Hepatocyte (in vitro differentiated cells): ENCODE data around the gene TMEM150A. TPM values are rescaled to one million over a fixed set of nuclear protein-coding genes. Genes with fewer than 3 reads are reported as not detected.
A peak's percentile ranks its signal among the peaks of the same experiment; 100 is the strongest.
"Not testable (repeated sequence)": the region's sequence is repeated elsewhere in the genome, so short reads cannot be mapped to it uniquely, and the experiment has no call there.

Experiments
- DNase-seq: peaks from one replicate; pipeline ENCODE4 v3.0.0-alpha.2; 2016; ENCODE audit warnings: low spot score
- H2AFZ ChIP-seq: fragments of 200-600 bp; sonication (generic); 2 replicates; pipeline ENCODE4 v1.6.0; 2016; ENCODE audit warnings: antibody characterized with exemption, mild to moderate bottlenecking
- H3K27ac ChIP-seq: fragments of 200-600 bp; sonication (generic); 2 replicates; pipeline ENCODE4 v1.5.1; 2016; ENCODE audit warnings: mild to moderate bottlenecking
- H3K27me3 ChIP-seq: fragments of 200-600 bp; sonication (generic); 2 replicates; pipeline ENCODE4 v1.6.1; 2016
- H3K36me3 ChIP-seq: fragments of 200-600 bp; sonication (generic); replicated peaks from 2 replicates; pipeline ENCODE4 v1.5.1; 2016; ENCODE audit warnings: low read depth; ENCODE audit not compliant: insufficient read depth
- H3K4me1 ChIP-seq: fragments of 200-600 bp; sonication (generic); 2 replicates; pipeline ENCODE4 v1.5.1; 2016; ENCODE audit warnings: mild to moderate bottlenecking, moderate library complexity; ENCODE audit not compliant: insufficient read depth
- H3K4me2 ChIP-seq: fragments of 200-600 bp; sonication (generic); 2 replicates; pipeline ENCODE4 v1.6.0; 2016
- H3K4me3 ChIP-seq: fragments of 200-600 bp; sonication (generic); 2 replicates; pipeline ENCODE4 v1.5.1; 2016; ENCODE audit warnings: mild to moderate bottlenecking
- H3K79me2 ChIP-seq: fragments of 200-600 bp; sonication (generic); 2 replicates; pipeline ENCODE4 v1.6.0; 2017; ENCODE audit warnings: mild to moderate bottlenecking
- H3K9me2 ChIP-seq: fragments of 200-600 bp; sonication (generic); replicated peaks from 2 replicates; pipeline ENCODE4 v1.6.0; 2017; ENCODE audit warnings: mild to moderate bottlenecking; ENCODE audit not compliant: insufficient read depth
- H3K9me3 ChIP-seq: fragments of 200-600 bp; sonication (generic); 2 replicates; pipeline ENCODE4 v1.5.1; 2016; ENCODE audit warnings: low read depth, mild to moderate bottlenecking
- H4K20me1 ChIP-seq: fragments of 200-600 bp; sonication (generic); 2 replicates; pipeline ENCODE4 v1.6.0; 2016; ENCODE audit warnings: mild to moderate bottlenecking; ENCODE audit not compliant: insufficient read depth, poor library complexity, severe bottlenecking
- EZH2 ChIP-seq: fragments of 200-600 bp; sonication (generic); IDR thresholded peaks from 2 replicates; pipeline ENCODE4 v1.6.1; 2016; ENCODE audit warnings: antibody characterized with exemption, mild to moderate bottlenecking, borderline replicate concordance
- EZH2phosphoT487 ChIP-seq: fragments of 200-600 bp; sonication (generic); IDR thresholded peaks from one replicate; pipeline ENCODE4 v1.6.1; 2018; ENCODE audit warnings: antibody characterized with exemption, mild to moderate bottlenecking, low read depth, moderate library complexity; ENCODE audit not compliant: unreplicated experiment, severe bottlenecking
- whole genome bisulfite sequencing: methylation state at CpG from one replicate; pipeline ENCODE4 v1.1.6; 2016; ENCODE audit warnings: low lambda C conversion rate; ENCODE audit errors: missing lambda C conversion rate; 5-methylcytosine and 5-hydroxymethylcytosine counted together
- polyA plus RNA-seq: library from polyadenylated mRNA; unstranded; fragments of >200 nt; fragmentation: Nextera tagmentation; extraction: Ambion mirVana; gene quantifications from 2 replicates; pipeline ENCODE4 v1.2.1, GENCODE V29; 2016
- total RNA-seq: library from RNA; depleted of rRNA; stranded (reverse); fragments of >200 nt; gene quantifications from 2 replicates; pipeline ENCODE4 v1.2.3, GENCODE V29; 2014
- TF ChIP-seq, protein P1 (sequence below): fragments of 200-600 bp; sonication (generic); IDR thresholded peaks from 2 replicates; pipeline ENCODE4 v1.5.1; 2016; ENCODE audit warnings: antibody characterized with exemption, mild to moderate bottlenecking; ENCODE audit not compliant: poor library complexity

Gene TMEM150A
- total and polyA plus RNA-seq, 2 experiments from 2014 or later = 25.7 to 67.9 TPM

DNA sequence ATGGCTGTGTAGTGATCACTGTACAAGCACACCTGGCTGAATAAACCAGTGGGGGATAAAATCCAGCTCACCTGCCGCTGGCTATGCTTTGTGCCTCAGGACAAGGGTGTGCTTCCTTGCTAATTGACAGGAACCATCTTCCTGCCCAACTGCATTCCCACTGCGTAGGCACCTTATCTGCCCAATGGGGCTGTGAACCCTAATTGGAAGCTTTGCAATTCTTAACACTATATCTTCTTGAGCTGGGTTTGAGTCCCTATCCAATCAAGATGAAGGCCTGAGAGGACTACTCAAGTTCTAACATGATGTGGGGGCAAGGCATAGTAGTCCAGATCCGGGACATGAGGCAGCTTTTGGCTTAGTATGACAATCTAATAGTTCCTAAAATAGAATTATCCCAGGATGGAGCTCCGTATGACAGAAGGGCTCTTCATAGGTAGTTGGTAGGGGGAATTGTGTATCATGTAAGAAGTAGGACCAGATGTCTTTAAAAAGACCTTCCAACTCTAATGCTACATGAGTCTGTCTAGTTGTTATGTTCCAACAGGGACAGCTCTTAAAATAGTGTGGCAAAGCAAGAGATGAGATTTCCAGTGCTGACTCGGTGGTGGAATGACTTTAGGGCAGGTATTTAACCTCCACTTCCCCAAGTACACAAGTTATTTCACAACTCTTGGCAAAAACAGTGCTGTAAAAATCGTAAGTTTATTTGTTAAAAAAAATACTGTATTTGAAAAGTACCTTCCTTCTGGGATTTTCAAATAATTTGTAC lies 2.3 kb upstream of the TMEM150A start:
- peak overlapping the region; percentile 73 for H3K27ac ChIP-seq
- H3K4me3 ChIP-seq = no peak overlapping the region
- H2AFZ ChIP-seq = no peak overlapping the region
- no peak for DNase-seq
- peak overlapping the region; percentile 78 for H3K4me2 ChIP-seq
- H3K9me2 ChIP-seq = no peaks in the 10 kb centered on the region
- TF ChIP-seq, protein P1, sequence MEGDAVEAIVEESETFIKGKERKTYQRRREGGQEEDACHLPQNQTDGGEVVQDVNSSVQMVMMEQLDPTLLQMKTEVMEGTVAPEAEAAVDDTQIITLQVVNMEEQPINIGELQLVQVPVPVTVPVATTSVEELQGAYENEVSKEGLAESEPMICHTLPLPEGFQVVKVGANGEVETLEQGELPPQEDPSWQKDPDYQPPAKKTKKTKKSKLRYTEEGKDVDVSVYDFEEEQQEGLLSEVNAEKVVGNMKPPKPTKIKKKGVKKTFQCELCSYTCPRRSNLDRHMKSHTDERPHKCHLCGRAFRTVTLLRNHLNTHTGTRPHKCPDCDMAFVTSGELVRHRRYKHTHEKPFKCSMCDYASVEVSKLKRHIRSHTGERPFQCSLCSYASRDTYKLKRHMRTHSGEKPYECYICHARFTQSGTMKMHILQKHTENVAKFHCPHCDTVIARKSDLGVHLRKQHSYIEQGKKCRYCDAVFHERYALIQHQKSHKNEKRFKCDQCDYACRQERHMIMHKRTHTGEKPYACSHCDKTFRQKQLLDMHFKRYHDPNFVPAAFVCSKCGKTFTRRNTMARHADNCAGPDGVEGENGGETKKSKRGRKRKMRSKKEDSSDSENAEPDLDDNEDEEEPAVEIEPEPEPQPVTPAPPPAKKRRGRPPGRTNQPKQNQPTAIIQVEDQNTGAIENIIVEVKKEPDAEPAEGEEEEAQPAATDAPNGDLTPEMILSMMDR = no peak
- TF ChIP-seq EZH2phosphoT487 = no peak
- no peak for TF ChIP-seq EZH2
- no peaks in the 10 kb centered on the region for H3K36me3 ChIP-seq
- no peaks in the 10 kb centered on the region for H3K9me3 ChIP-seq
- 77% methylated on average over 6 of the region's 6 CpGs for WGBS
- H3K4me1 ChIP-seq = peaks cover 33% of the 10 kb centered on the region
- H3K79me2 ChIP-seq = peaks cover 37% of the 10 kb centered on the region
- no peaks in the 10 kb centered on the region for H3K27me3 ChIP-seq
- no peaks in the 10 kb centered on the region for H4K20me1 ChIP-seq

DNA sequence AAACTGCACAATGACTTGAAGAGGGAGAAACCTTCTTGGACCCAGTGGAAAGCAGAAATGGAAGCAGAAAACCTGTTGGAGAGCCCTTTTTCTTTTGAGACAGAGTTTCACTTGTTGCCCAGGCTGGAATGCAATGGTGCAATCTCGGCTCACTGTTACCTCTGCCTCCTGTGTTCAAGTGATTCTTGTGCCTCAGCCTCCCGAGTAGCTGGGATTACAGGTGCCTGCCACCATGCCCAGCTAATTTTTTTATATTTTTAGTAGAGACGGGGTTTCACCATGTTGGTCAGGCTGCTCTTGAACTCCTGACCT lies 1.6 kb upstream of the TMEM150A start:
- not testable (repeated sequence) for H3K36me3 ChIP-seq, H3K9me2 ChIP-seq, H4K20me1 ChIP-seq, H3K27me3 ChIP-seq, H3K9me3 ChIP-seq, DNase-seq, H2AFZ ChIP-seq, H3K4me3 ChIP-seq
- H3K79me2 ChIP-seq = peaks cover 34% of the 10 kb centered on the region
- peaks cover 33% of the 10 kb centered on the region for H3K4me1 ChIP-seq
- peak overlapping the region; percentile 78 for H3K4me2 ChIP-seq
- WGBS = 79% methylated on average over 3 of the region's 3 CpGs
- H3K27ac ChIP-seq = peak overlapping the region; percentile 73

DNA sequence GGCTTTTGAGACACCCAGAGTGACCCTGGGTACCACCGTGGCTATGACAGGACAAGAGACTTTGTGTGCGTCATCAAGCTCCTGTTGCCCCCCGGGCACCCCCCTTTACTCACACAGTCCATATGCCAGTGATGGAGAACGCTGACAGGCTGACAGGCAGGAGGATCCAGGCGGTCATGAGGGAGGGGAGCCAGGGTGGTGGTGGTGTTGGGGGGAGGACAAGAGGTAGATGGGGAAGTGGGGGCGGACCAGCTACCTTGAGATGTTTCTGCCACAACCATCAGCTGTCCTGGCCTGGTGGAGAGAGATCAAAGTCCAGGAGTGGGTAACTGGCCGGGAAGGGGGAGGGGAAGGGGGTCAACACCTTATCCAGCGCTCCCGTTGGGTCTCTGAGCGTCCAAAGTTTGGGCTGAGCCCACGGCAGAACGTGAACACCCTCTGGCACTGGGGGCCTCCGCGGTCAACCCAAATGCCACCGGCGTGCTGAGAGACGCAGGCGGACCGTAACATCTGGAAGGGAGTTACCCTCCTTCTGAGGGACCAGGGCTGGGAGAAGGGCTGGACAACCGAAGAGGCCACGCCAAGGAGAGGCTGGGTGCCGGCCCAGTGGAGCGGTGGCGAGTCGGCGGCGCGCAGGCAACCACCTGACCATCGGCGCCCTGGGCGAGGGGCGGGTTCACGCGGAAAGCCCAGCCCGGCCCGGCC lies 575 bp downstream of the TMEM150A start:
- DNase-seq = peak; percentile 59
- Histone ChIP-seq H3K36me3 (no peaks in the 10 kb centered on the region), H3K4me2 (peak overlapping the region; percentile 78), H3K79me2 (peaks cover 31% of the 10 kb centered on the region), H3K4me3 (peak overlapping the region; percentile 78), H3K27ac (peak overlapping the region; percentile 77), H3K4me1 (peaks cover 33% of the 10 kb centered on the region), H3K9me2 (no peaks in the 10 kb centered on the region), H3K9me3 (no peaks in the 10 kb centered on the region), H2AFZ (peak overlapping the region; percentile 73), H3K27me3 (no peaks in the 10 kb centered on the region), H4K20me1 (no peaks in the 10 kb centered on the region)
- no peak for TF ChIP-seq EZH2phosphoT487
- TF ChIP-seq, protein P1 = no peak
- no peak for TF ChIP-seq EZH2
- 15% methylated on average over 27 of the region's 36 CpGs for WGBS
